A673 (cell line): ENCODE results near the gene DPP7. TPM values are rescaled to one million over a fixed set of nuclear protein-coding genes. Genes with fewer than 3 reads are reported as not detected.

Experiments used
- BruUV-seq: library from RNA; stranded (reverse); fragments of 400-500 nt; replicated peaks from 2 replicates; lab custom pipeline; 2021; lab: Mats Ljungman, UMichigan
- CTCF ChIA-PET: fragments of 300-600 bp; sonication (Branson Sonifier 250); formaldehyde crosslinking; loops from one replicate; lab custom pipeline; 2022; ENCODE audit warnings: antibody characterized with exemption; lab: Charles Lee
- POLR2A ChIA-PET: fragments of 300-600 bp; sonication (Branson Sonifier 250); formaldehyde crosslinking; loops from one replicate; lab custom pipeline; 2022; ENCODE audit warnings: antibody characterized with exemption; ENCODE audit not compliant: low non-redundant PET; lab: Charles Lee
- DNase-seq: peaks from one replicate; pipeline ENCODE4 v3.0.0-alpha.2; 2015; ENCODE audit warnings: low spot score
- H3K27ac ChIP-seq: fragments of 200-600 bp; sonication (generic); 2 replicates; pipeline ENCODE4 v1.5.1; 2016; ENCODE audit warnings: mixed run types, low read depth, mild to moderate bottlenecking, mixed read lengths, antibody characterized with exemption, low read length; ENCODE audit not compliant: poor library complexity, severe bottlenecking
- H3K27me3 ChIP-seq: fragments of 200-600 bp; sonication (generic); replicated peaks from 2 replicates; pipeline ENCODE4 v1.6.1; 2017; ENCODE audit warnings: mixed run types, low read depth, mild to moderate bottlenecking, mixed read lengths, antibody characterized with exemption, low read length; ENCODE audit not compliant: insufficient read depth, poor library complexity
- H3K36me3 ChIP-seq: fragments of 200-600 bp; sonication (generic); 2 replicates; pipeline ENCODE4 v1.6.1; 2016; ENCODE audit warnings: mixed run types, mild to moderate bottlenecking, mixed read lengths, antibody characterized with exemption, low read length; ENCODE audit not compliant: insufficient read depth, poor library complexity, severe bottlenecking
- H3K4me1 ChIP-seq: fragments of 200-600 bp; sonication (generic); 2 replicates; pipeline ENCODE4 v1.6.1; 2017; ENCODE audit warnings: mixed run types, mild to moderate bottlenecking, mixed read lengths, antibody characterized with exemption, low read length; ENCODE audit not compliant: insufficient read depth, poor library complexity, severe bottlenecking
- H3K4me3 ChIP-seq: fragments of 200-600 bp; sonication (generic); 2 replicates; pipeline ENCODE4 v1.5.1; 2016; ENCODE audit warnings: low read depth, mixed run types, mild to moderate bottlenecking, mixed read lengths, low read length; ENCODE audit not compliant: poor library complexity, severe bottlenecking
- H3K9me3 ChIP-seq: fragments of 200-600 bp; sonication (generic); 2 replicates; pipeline ENCODE4 v1.6.1; 2016; ENCODE audit warnings: mixed run types, low read depth, mild to moderate bottlenecking, mixed read lengths, antibody characterized with exemption, low read length; ENCODE audit not compliant: poor library complexity, severe bottlenecking
- CTCF ChIP-seq: fragments of 300-800, 200-600 bp; sonication (generic); conservative IDR thresholded peaks from 2 replicates; pipeline ENCODE4 v1.5.1; 2017; ENCODE audit warnings: low read depth, mild to moderate bottlenecking, antibody characterized with exemption, low read length, moderate library complexity, mixed read lengths
- EZH2 ChIP-seq: fragments of 200-600 bp; sonication (generic); IDR thresholded peaks from 2 replicates; pipeline ENCODE4 v1.6.1; 2017; ENCODE audit warnings: borderline replicate concordance, low read depth, mild to moderate bottlenecking, mixed read lengths, antibody characterized with exemption, low read length; ENCODE audit not compliant: poor library complexity, severe bottlenecking
- intact Hi-C: fragments of 100-400 bp; cut with micrococcal nuclease; formaldehyde crosslinking; loops from one replicate; pipeline ENCODE4 v1.10.0; 2022; ENCODE audit not compliant: unreplicated experiment
- total RNA-seq: library from RNA; stranded (reverse); gene quantifications from 2 replicates; pipeline ENCODE4 v1.2.3, GENCODE V29; 2021

The DPP7 gene
- total RNA-seq, 1 experiment from 2014 or later: 120 TPM

GRCh38 chr9:137071282-137071681, 43.3 kb downstream of the DPP7 start:
- intact Hi-C loops: no loop called here
- H3K27me3 ChIP-seq: no peaks in the 10 kb centered on the region
- CTCF ChIA-PET: interaction anchor here (0.6 to 1.8 kb wide), 3 partner anchors 23 to 165 kb away, joined by 3 to 5 read pairs (median 4); no protein-coding TSS in a partner anchor
- peak overlapping the region; percentile 68 for H3K27ac ChIP-seq
- peak overlapping the region; percentile 61 for H3K4me3 ChIP-seq
- no peaks in the 10 kb centered on the region for H3K9me3 ChIP-seq
- POLR2A ChIA-PET: interaction anchor here (0.7 kb wide), 1 partner anchor 152 kb away, joined by 3 read pairs; no protein-coding TSS in a partner anchor
- H3K4me1 ChIP-seq: peaks cover 15% of the 10 kb centered on the region
- H3K36me3 ChIP-seq: no peaks in the 10 kb centered on the region
- no peak for DNase-seq
- TF ChIP-seq EZH2 (no peak), CTCF (no peak)
- BruUV-seq: no TSS peak

GRCh38 chr9:137070906-137071275, 43.6 kb downstream of the DPP7 start:
- no peak for DNase-seq
- Histone ChIP-seq H3K4me1 (peaks cover 15% of the 10 kb centered on the region), H3K4me3 (peak overlapping the region; percentile 61), H3K9me3 (no peaks in the 10 kb centered on the region), H3K36me3 (no peaks in the 10 kb centered on the region), H3K27ac (peak overlapping the region; percentile 68), H3K27me3 (no peaks in the 10 kb centered on the region)
- intact Hi-C loops: no loop called here
- TF ChIP-seq EZH2 (no peak), CTCF (no peak)
- CTCF ChIA-PET: interaction anchor here (0.6 to 1.8 kb wide), 4 partner anchors 23 to 236 kb away, joined by 3 to 5 read pairs (median 4); no protein-coding TSS in a partner anchor
- BruUV-seq: no TSS peak
- POLR2A ChIA-PET: interaction anchor here (0.6 to 0.7 kb wide), 2 partner anchors 57 to 281 kb away, joined by 3 read pairs; no protein-coding TSS in a partner anchor

GRCh38 chr9:137070201-137070905, 44.2 kb downstream of the DPP7 start, which contains the start of gene SAPCD2:
Gene SAPCD2, minus strand, starts transcription at chr9:137070557. Its CDS starts 97 bp downstream, at chr9:137070460.
- Histone ChIP-seq H3K4me3 (peak within 1 kb of the TSS; percentile 61), H3K27ac (peak within 1 kb of the TSS; percentile 68), H3K9me3 (no peaks in the 10 kb centered on the region), H3K4me1 (peaks cover 15% of the 10 kb centered on the region), H3K27me3 (no peaks in the 10 kb centered on the region), H3K36me3 (peaks cover under 1% of the 10 kb centered on the region)
- no peak for TF ChIP-seq CTCF
- no peak for TF ChIP-seq EZH2
- no TSS peak for BruUV-seq
- ChIA-PET CTCF (interaction anchor here (0.7 to 1.8 kb wide), 6 partner anchors 18 to 236 kb away, joined by 3 to 6 read pairs (median 4); no protein-coding TSS in a partner anchor), POLR2A (interaction anchor here (0.5 to 0.7 kb wide), 5 partner anchors 16 to 281 kb away, joined by 3 to 7 read pairs (median 4); partner anchors contain the start of gene MAN1B1)
- intact Hi-C loops: no loop called here
- DNase-seq: peak; percentile 95
